T-helper 17 cell (primary cell): ENCODE results near the gene PRELID3B. TPM values are rescaled to one million over a fixed set of nuclear protein-coding genes. Genes with fewer than 3 reads are reported as not detected.
A peak's percentile ranks its signal among the peaks of the same experiment; 100 is the strongest.

Experiments used
- ATAC-seq: fragments of 150-1000 bp; cut with Tn5 transposase; 2 replicates; pipeline ENCODE4 v1.10.0; 2021; ENCODE audit warnings: mild to moderate bottlenecking, moderate library complexity
- DNase-seq, 3 donors: peaks; one replicate each; pipeline versions ENCODE4 v3.0.0 to v3.0.0-alpha.2; 2020 to 2021
- H3K9me3 ChIP-seq: one replicate; pipeline ENCODE4 v1.7.0; 2013; ENCODE audit warnings: low read length, mild to moderate bottlenecking; ENCODE audit not compliant: control insufficient read depth, poor library complexity, severe bottlenecking
- H3K27ac Mint-ChIP-seq: one replicate; pipeline ENCODE4 v1.8.0; 2022; ENCODE audit warnings: mild to moderate bottlenecking, moderate library complexity, mixed read lengths
- H3K27me3 Mint-ChIP-seq: one replicate; pipeline ENCODE4 v1.8.0; 2022; ENCODE audit warnings: mixed read lengths
- H3K36me3 Mint-ChIP-seq: one replicate; pipeline ENCODE4 v1.8.0; 2022; ENCODE audit warnings: low read depth, mixed read lengths
- H3K4me1 Mint-ChIP-seq: one replicate; pipeline ENCODE4 v1.8.0; 2022; ENCODE audit warnings: mild to moderate bottlenecking, mixed read lengths
- H3K4me3 Mint-ChIP-seq: one replicate; pipeline ENCODE4 v1.8.0; 2022; ENCODE audit warnings: mild to moderate bottlenecking, moderate library complexity, mixed read lengths
- total RNA-seq, 4 donors: library from RNA in 2 of 4; stranded (reverse) in 2 of 4; gene quantifications; one replicate each; pipeline ENCODE4 v1.2.3 and lab custom pipeline; 2022 to 2026

Gene PRELID3B
- total RNA-seq, 2 donors from 2014 or later: 53.8 to 72.6 TPM

DNA sequence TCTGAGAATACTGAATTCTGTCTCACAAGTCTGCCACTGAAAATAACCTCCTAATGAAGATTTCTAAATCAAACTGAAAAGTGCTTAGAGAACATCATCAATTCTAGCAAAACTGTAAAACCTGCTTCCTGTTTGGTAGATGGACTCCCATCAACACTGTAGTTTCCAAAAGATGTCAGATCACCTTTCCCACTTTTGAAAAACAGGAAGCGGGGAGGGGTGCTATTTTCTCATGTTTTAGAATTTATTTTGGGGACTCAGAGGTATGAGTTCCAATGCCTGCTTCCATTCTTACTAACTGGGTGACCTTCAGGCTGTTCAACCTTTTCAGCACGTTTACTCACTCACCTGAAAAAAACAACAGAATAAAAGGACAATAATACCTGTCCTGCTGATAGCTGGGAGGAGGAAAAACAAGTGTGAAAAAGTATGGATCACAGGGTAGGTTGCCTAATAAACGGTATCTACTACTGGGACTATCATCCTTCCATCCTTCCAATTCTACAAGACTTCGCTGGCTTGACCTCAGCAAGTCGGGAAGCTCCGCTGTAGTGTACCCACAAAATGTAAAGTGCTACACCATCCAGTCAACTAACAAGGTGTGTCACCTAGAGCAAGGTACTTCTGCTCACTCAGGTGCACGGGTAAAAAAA lies 11.5 kb downstream of the PRELID3B start:
- peak overlapping the region; percentile 94 for H3K27ac Mint-ChIP-seq
- ATAC-seq (no peak), DNase-seq (no peak)
- peaks cover 47% of the 10 kb centered on the region for H3K4me1 Mint-ChIP-seq
- H3K4me3 Mint-ChIP-seq: peak overlapping the region; percentile 93
- no peaks in the 10 kb centered on the region for H3K27me3 Mint-ChIP-seq
- H3K9me3 ChIP-seq: no peaks in the 10 kb centered on the region
- peaks cover 14% of the 10 kb centered on the region for H3K36me3 Mint-ChIP-seq

DNA sequence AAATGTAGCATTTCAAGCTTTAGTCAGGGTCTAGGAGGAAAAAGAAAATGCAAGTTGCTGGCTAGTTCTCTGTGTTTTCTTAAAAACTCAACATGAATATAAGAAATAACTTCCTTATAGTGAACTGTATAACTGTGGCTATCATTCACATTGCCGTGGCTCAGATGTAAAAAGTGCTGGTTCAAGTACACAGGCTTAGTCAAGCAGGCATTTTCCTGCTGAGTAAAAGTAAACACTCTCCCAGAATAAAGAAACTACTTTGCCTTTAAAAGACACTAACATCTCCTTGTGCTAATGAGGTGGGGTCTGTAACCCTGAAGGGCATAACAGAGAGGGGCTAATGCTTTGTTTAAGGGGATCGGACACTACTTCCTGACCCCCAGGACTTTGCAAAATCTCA lies 13.8 kb downstream of the PRELID3B start:
- H3K4me1 Mint-ChIP-seq: peaks cover 55% of the 10 kb centered on the region
- ATAC-seq (no peak), DNase-seq (no peak)
- H3K9me3 ChIP-seq: no peaks in the 10 kb centered on the region
- peak overlapping the region; percentile 75 for H3K4me3 Mint-ChIP-seq
- peaks cover 12% of the 10 kb centered on the region for H3K36me3 Mint-ChIP-seq
- no peaks in the 10 kb centered on the region for H3K27me3 Mint-ChIP-seq
- peak overlapping the region; percentile 89 for H3K27ac Mint-ChIP-seq

GRCh38 chr20:59027741-59028320 lies 14.8 kb downstream of the PRELID3B start:
- peak overlapping the region; percentile 73 for H3K4me3 Mint-ChIP-seq
- ATAC-seq (no peak), DNase-seq (no peak)
- peaks cover 12% of the 10 kb centered on the region for H3K36me3 Mint-ChIP-seq
- peaks cover 55% of the 10 kb centered on the region for H3K4me1 Mint-ChIP-seq
- H3K9me3 ChIP-seq: no peaks in the 10 kb centered on the region
- peak overlapping the region; percentile 89 for H3K27ac Mint-ChIP-seq
- H3K27me3 Mint-ChIP-seq: no peaks in the 10 kb centered on the region

GRCh38 chr20:59026904-59027740 lies 15.5 kb downstream of the PRELID3B start:
- ATAC-seq (no peak), DNase-seq (no peak)
- no peaks in the 10 kb centered on the region for H3K9me3 ChIP-seq
- Mint-ChIP-seq H3K4me3 (peak overlapping the region; percentile 73), H3K27ac (peak overlapping the region; percentile 89), H3K27me3 (no peaks in the 10 kb centered on the region), H3K4me1 (peaks cover 58% of the 10 kb centered on the region), H3K36me3 (peaks cover 14% of the 10 kb centered on the region)

DNA sequence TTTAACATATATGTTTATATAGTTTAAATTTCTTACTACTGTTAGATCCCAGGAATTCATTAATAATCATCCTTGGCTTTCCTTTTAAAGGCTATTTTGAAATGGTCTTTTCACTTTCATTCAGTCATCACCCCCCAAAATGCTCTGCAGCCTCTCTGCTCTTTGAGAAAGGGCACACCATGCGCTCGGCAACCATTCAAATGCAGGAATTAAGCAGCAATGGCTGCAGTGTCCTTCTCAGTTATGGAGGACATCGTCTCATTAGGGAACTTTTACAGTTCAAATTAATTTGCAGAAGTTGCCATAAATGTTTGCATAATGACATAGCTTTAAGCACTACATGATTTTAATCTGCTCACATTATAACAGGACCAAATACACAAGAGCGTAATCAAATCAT lies 17.1 kb downstream of the PRELID3B start:
- no peaks in the 10 kb centered on the region for H3K27me3 Mint-ChIP-seq
- no peaks in the 10 kb centered on the region for H3K9me3 ChIP-seq
- DNase-seq (no peak), ATAC-seq (no peak)
- no peak overlapping the region for H3K27ac Mint-ChIP-seq
- peaks cover 14% of the 10 kb centered on the region for H3K36me3 Mint-ChIP-seq
- H3K4me1 Mint-ChIP-seq: peaks cover 50% of the 10 kb centered on the region
- no peak overlapping the region for H3K4me3 Mint-ChIP-seq

DNA sequence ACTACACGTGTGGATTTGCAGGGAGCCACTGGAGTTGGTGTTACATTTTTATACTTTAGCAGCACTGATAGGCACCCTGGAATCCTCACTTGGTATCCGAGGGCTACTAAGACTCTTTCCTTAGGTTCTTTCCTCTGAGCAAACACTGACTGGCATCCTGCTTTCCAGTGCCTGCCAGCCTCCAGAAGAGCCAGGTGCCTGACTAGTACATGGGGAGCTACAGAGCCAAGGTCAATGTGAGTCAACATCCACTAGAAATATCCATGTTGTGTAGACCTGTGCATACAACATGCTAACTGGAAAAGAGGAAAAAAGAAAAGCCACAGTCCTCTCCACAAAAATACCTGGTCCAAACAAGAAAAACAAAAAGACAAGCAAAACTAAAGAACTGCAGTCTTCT lies 17.5 kb downstream of the PRELID3B start:
- DNase-seq: no peak
- no peaks in the 10 kb centered on the region for H3K9me3 ChIP-seq
- peaks cover 10% of the 10 kb centered on the region for H3K36me3 Mint-ChIP-seq
- no peak overlapping the region for H3K27ac Mint-ChIP-seq
- no peak overlapping the region for H3K4me3 Mint-ChIP-seq
- peaks cover 46% of the 10 kb centered on the region for H3K4me1 Mint-ChIP-seq
- H3K27me3 Mint-ChIP-seq: no peaks in the 10 kb centered on the region
- no peak for ATAC-seq

DNA sequence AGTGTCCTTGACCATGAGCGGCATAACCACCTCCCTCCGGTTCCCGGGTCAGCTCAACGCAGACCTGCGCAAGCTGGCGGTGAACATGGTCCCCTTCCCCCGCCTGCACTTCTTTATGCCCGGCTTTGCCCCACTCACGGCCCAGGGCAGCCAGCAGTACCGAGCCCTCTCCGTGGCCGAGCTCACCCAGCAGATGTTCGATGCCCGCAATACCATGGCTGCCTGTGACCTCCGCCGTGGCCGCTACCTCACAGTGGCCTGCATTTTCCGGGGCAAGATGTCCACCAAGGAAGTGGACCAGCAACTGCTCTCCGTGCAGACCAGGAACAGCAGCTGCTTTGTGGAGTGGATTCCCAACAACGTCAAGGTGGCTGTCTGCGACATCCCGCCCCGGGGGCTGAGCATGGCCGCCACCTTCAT lies 18.5 kb downstream of the PRELID3B start:
- H3K9me3 ChIP-seq: no peaks in the 10 kb centered on the region

DNA sequence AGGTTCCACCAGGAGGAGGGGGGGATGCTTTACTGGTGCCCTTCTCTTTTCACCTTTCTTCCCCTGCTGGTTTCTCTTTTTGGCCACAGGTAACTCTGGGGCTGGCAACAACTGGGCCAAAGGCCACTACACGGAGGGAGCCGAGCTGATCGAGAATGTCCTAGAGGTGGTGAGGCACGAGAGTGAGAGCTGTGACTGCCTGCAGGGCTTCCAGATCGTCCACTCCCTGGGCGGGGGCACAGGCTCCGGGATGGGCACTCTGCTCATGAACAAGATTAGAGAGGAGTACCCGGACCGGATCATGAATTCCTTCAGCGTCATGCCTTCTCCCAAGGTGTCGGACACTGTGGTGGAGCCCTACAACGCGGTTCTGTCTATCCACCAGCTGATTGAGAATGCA lies 19.0 kb downstream of the PRELID3B start:
- Mint-ChIP-seq H3K4me1 (peaks cover 37% of the 10 kb centered on the region), H3K36me3 (peaks cover 8% of the 10 kb centered on the region), H3K27ac (no peak overlapping the region), H3K4me3 (no peak overlapping the region), H3K27me3 (no peaks in the 10 kb centered on the region)
- no peak for DNase-seq
- ATAC-seq: no peak
- no peaks in the 10 kb centered on the region for H3K9me3 ChIP-seq

More for the DNA sequence above, 18.5 kb downstream of the PRELID3B start:
- no peak for DNase-seq
- Mint-ChIP-seq H3K27me3 (no peaks in the 10 kb centered on the region), H3K27ac (peak overlapping the region; percentile 79), H3K4me3 (no peak overlapping the region), H3K36me3 (peaks cover 8% of the 10 kb centered on the region), H3K4me1 (peaks cover 41% of the 10 kb centered on the region)
- no peak for ATAC-seq

DNA sequence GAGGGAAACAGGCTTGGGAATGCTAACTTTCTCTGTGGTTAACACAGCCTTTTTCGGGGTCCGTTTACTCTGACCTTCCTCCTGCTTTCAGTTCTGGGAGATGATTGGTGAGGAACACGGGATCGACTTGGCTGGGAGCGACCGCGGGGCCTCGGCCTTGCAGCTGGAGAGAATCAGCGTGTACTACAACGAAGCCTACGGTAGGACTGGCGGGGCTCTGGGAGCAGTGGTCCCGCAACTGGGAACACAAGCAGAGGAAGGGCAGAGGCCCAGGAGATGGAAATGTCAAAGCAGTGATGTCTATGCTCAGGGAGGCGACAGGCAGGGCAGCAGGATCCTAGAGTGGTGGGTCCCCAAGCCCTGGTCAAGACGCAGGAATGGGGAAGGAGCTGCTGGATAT lies 19.8 kb downstream of the PRELID3B start:
- Mint-ChIP-seq H3K36me3 (peaks cover 8% of the 10 kb centered on the region), H3K27me3 (no peaks in the 10 kb centered on the region), H3K4me3 (no peak overlapping the region), H3K4me1 (peaks cover 36% of the 10 kb centered on the region), H3K27ac (peak overlapping the region; percentile 27)
- no peak for ATAC-seq
- DNase-seq: no peak
- no peaks in the 10 kb centered on the region for H3K9me3 ChIP-seq

DNA sequence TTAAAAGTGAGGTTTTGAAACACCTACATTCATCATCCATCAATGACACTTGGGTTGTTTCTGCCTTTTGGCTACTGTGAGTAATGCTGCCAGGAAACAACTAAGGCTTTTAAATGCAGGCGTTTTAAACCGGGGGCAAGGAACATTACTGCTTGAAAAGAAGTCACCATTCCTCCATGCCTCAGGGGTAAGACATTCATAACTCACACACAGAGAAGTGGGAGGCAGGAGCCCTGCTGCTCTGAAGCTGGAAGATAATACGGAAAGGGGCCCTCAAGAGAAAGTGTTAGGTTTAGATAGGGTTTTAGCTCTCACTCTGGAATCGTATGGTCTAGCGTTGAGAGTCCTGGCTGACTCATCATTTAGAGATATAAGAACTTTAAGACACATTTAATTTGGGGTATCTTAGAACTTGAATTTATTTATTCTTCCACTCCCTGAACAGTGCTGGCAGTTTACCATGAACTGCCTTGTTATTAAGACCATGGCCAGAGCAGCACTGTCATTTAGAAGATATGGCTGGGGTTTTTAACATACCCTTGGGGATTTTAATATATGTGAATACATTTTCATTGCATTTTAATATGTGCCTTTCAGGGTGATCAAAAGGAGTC lies 21.5 kb downstream of the PRELID3B start:
- no peak overlapping the region for H3K27ac Mint-ChIP-seq
- H3K4me3 Mint-ChIP-seq: no peak overlapping the region
- H3K27me3 Mint-ChIP-seq: no peaks in the 10 kb centered on the region
- H3K9me3 ChIP-seq: no peaks in the 10 kb centered on the region
- peaks cover 34% of the 10 kb centered on the region for H3K4me1 Mint-ChIP-seq
- DNase-seq (no peak), ATAC-seq (no peak)
- peaks cover 4% of the 10 kb centered on the region for H3K36me3 Mint-ChIP-seq

GRCh38 chr20:59019217-59019616 lies 23.4 kb downstream of the PRELID3B start, which contains the start of gene TUBB1:
TUBB1 (plus strand) TSS chr20:59019429; CDS start chr20:59019523, 94 bp downstream.
- H3K9me3 ChIP-seq: no peaks in the 10 kb centered on the region
- H3K4me1 Mint-ChIP-seq: peaks cover 25% of the 10 kb centered on the region
- H3K4me3 Mint-ChIP-seq: no peak within 1 kb of the TSS
- peak within 1 kb of the TSS; percentile 29 for H3K27ac Mint-ChIP-seq
- H3K36me3 Mint-ChIP-seq: peaks cover 2% of the 10 kb centered on the region
- ATAC-seq: no peak
- DNase-seq: no peak
- H3K27me3 Mint-ChIP-seq: no peaks in the 10 kb centered on the region

DNA sequence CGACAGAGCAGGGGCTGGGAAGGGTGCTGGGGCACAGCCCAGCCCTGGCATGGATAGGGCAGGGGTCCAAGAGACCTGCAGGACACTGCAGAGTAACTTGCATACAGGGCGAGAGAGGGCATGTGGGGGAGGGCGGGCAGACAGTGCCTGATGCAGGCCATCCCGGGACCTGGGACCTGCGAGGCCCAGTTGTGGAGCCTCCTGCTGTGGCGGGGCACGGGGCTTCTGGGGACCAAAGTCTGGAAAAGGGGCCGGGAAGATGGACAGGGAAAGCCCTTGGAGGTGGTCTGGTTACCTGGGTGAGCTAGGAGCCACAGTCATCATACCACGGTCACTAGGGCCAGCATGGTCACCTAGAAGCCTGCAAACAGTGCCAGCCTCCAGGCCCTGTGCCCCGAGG lies 23.8 kb downstream of the PRELID3B start:
- H3K9me3 ChIP-seq: no peaks in the 10 kb centered on the region
- ATAC-seq (no peak), DNase-seq (no peak)
- Mint-ChIP-seq H3K27ac (no peak overlapping the region), H3K4me3 (no peak overlapping the region), H3K27me3 (no peaks in the 10 kb centered on the region), H3K4me1 (peaks cover 29% of the 10 kb centered on the region), H3K36me3 (peaks cover 2% of the 10 kb centered on the region)
